Activated B cell treated with CpG ODN at 0.5 μM for 24 hours (primary cell): ENCODE measurements around the gene PITRM1. TPM values are rescaled to one million over a fixed set of nuclear protein-coding genes. Genes with fewer than 3 reads are reported as not detected.

Experiments
- ATAC-seq: fragments of 200-7000 bp; cut with Tn5 transposase; one replicate; pipeline ENCODE4 v1.10.0; 2021; ENCODE audit warnings: low read depth, mild to moderate bottlenecking, moderate library complexity
- CTCF ChIA-PET: fragments of 350-600 bp; sonication (Branson Sonifier 250); formaldehyde crosslinking; loops from one replicate; lab custom pipeline; 2021; ENCODE audit warnings: antibody characterized with exemption; lab: Charles Lee
- POLR2A ChIA-PET: fragments of 350-600 bp; sonication (Branson Sonifier 250); formaldehyde crosslinking; loops from one replicate; lab custom pipeline; 2021; ENCODE audit warnings: antibody characterized with exemption; lab: Charles Lee
- DNase-seq: peaks from one replicate; pipeline ENCODE4 v3.0.0; 2022
- H3K27ac Mint-ChIP-seq: one replicate; pipeline ENCODE4 v1.8.0; 2020; ENCODE audit warnings: mixed read lengths
- H3K27me3 Mint-ChIP-seq: one replicate; pipeline ENCODE4 v1.8.0; 2021; ENCODE audit warnings: mixed read lengths
- H3K36me3 Mint-ChIP-seq: one replicate; pipeline ENCODE4 v1.8.0; 2021; ENCODE audit warnings: low read depth, mixed read lengths
- H3K4me1 Mint-ChIP-seq: one replicate; pipeline ENCODE4 v1.8.0; 2021; ENCODE audit warnings: mixed read lengths
- H3K4me3 Mint-ChIP-seq: one replicate; pipeline ENCODE4 v1.8.0; 2020; ENCODE audit warnings: mild to moderate bottlenecking, mixed read lengths
- H3K9me3 Mint-ChIP-seq: one replicate; pipeline ENCODE4 v1.8.0; 2020; ENCODE audit warnings: mixed read lengths
- intact Hi-C: fragments of 100-400 bp; cut with micrococcal nuclease; formaldehyde crosslinking; loops from one replicate; pipeline ENCODE4 v1.15.1; 2024
- total RNA-seq: library from RNA; stranded (reverse); gene quantifications from 2 replicates; pipeline ENCODE4 v1.2.3, GENCODE V29; 2022
- TF ChIP-seq, protein P1 (sequence below): fragments of 200-600 bp; IDR thresholded peaks from one replicate; pipeline ENCODE4 v1.8.0; 2022; ENCODE audit warnings: antibody characterized with exemption, mild to moderate bottlenecking

Gene PITRM1
- total RNA-seq, 1 donor from 2014 or later, result 60.7 TPM

DNA sequence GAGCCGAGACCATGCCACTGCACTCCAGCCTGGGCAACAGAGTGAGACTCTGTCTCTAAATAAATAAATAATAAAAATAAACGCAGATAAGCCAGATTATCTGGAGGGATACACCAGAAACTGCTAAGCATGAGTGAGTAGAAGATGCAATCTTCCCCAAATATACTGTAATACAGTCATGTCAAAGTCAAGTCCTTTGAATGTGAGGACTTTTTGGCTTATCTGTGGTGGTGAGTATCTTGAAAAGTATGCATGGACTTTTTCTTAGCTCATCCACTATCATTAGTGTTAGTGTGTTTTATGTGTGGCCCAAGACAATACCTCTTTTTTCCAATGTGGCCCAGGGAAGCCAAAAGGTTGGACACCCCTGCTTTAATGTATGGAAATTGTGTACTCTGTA lies 44.7 kb upstream of the PITRM1 start:
- no peaks in the 10 kb centered on the region for H3K4me1 Mint-ChIP-seq
- CTCF ChIA-PET, result no interaction called here

DNA sequence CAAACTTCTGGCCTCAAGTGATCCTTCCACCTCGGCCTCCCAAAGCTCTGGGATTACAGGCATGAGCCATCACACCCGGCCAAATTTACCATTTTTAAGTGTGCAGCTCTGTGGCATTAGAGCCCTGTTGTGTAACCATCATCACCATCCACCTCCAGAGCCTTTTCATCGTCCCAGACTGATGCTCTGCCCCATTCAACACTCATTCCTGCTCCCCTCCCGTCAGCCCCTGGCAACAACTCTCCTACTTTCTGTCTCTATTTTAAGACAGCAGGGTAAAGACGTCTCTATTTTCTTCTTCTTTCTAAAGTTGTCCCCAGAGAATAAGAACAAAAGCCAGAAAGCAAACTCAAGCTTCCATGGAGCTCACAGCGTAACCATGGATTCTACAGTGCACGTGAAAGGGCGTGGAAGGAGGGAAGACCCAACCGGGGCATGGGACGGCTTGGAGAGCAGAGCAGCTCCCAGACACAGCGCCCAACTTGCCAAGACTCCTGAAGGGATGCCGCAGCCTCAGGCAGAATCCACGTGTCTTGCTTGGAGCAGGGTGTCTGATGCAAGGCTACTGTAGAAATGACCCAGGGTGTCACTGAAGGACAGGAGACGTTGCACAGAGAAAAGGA lies 42.7 kb upstream of the PITRM1 start:
- H3K36me3 Mint-ChIP-seq, result no peaks in the 10 kb centered on the region

More for the DNA sequence above, 44.7 kb upstream of the PITRM1 start:
- no peak overlapping the region for H3K27ac Mint-ChIP-seq
- no peaks in the 10 kb centered on the region for H3K9me3 Mint-ChIP-seq
- ATAC-seq, result no peak
- TF ChIP-seq, protein P1, sequence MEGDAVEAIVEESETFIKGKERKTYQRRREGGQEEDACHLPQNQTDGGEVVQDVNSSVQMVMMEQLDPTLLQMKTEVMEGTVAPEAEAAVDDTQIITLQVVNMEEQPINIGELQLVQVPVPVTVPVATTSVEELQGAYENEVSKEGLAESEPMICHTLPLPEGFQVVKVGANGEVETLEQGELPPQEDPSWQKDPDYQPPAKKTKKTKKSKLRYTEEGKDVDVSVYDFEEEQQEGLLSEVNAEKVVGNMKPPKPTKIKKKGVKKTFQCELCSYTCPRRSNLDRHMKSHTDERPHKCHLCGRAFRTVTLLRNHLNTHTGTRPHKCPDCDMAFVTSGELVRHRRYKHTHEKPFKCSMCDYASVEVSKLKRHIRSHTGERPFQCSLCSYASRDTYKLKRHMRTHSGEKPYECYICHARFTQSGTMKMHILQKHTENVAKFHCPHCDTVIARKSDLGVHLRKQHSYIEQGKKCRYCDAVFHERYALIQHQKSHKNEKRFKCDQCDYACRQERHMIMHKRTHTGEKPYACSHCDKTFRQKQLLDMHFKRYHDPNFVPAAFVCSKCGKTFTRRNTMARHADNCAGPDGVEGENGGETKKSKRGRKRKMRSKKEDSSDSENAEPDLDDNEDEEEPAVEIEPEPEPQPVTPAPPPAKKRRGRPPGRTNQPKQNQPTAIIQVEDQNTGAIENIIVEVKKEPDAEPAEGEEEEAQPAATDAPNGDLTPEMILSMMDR, result no peak
- DNase-seq, result no peak
- H3K27me3 Mint-ChIP-seq, result no peaks in the 10 kb centered on the region
- POLR2A ChIA-PET, result no interaction called here
- intact Hi-C loops, result no loop called here
- H3K36me3 Mint-ChIP-seq, result no peaks in the 10 kb centered on the region
- H3K4me3 Mint-ChIP-seq, result no peak overlapping the region

DNA sequence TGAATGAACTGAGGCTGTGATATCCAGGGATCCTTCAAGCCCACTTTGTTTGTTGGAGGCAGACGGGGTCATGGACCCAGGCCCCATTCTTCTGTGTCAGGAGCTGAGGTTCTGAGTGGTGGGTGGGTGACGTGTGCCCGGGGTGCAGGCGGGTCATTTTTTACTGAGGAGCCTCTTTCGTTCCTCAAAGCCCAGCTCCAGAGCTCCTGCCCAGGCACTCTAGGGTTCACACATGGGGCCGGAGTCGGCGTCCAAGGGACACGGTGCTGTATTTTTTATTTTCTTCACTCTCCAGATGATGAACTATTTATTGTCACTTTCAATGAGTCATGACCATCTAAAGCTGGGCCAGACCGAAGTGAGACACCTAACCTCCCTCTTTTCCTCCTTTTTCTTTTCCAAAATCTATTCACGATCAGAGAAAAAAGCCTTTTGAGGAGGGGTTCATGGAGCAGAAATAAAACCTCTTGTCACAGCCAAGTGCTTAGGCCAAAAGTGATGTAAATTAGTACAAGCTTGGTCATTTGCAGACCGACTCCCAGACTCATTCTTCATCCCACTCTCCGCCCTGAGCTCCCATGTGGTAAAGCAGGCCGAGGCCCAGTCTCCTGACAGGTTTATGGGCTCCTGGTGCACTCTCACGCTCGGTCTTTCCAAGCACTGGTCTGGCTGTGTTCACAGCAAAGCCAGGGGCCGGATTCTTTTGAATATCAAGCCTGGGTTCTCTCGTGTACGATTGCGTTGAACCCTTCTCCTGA lies 41.4 kb upstream of the PITRM1 start:
- H3K27me3 Mint-ChIP-seq, result no peaks in the 10 kb centered on the region
- DNase-seq, result no peak
- no peak overlapping the region for H3K27ac Mint-ChIP-seq
- POLR2A ChIA-PET, result no interaction called here
- H3K4me1 Mint-ChIP-seq, result peaks cover 11% of the 10 kb centered on the region
- no peaks in the 10 kb centered on the region for H3K36me3 Mint-ChIP-seq
- TF ChIP-seq, protein P1, result no peak
- no peak for ATAC-seq
- intact Hi-C loops, result no loop called here
- H3K4me3 Mint-ChIP-seq, result no peak overlapping the region
- no peaks in the 10 kb centered on the region for H3K9me3 Mint-ChIP-seq
- CTCF ChIA-PET, result no interaction called here

More for the DNA sequence above, 42.7 kb upstream of the PITRM1 start:
- peaks cover under 1% of the 10 kb centered on the region for H3K4me1 Mint-ChIP-seq
- TF ChIP-seq, protein P1, result no peak
- no peak overlapping the region for H3K27ac Mint-ChIP-seq
- no peaks in the 10 kb centered on the region for H3K9me3 Mint-ChIP-seq
- ChIA-PET CTCF (no interaction called here), POLR2A (no interaction called here)
- DNase-seq, result no peak
- H3K27me3 Mint-ChIP-seq, result no peaks in the 10 kb centered on the region
- H3K4me3 Mint-ChIP-seq, result no peak overlapping the region
- intact Hi-C loops, result no loop called here
- ATAC-seq, result no peak

DNA sequence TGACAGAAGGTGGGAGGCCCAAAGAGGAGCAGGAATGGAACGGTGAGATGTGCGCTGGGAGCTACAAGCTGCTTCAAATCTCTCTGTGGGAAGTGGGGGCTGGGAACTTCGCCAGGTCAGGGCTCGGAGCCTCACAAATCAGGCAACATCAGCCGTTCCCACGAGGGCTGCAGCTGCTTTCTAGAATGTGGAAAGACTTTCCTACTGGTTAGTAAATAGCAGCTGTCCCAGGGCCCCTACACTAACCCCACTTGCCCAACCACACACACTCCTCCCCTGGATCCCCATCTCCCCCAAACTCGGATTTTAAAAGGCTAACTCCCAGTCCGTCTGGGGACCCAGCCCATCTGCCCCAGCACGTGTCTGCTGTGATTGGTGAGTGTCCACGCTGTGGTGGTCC lies 40.6 kb upstream of the PITRM1 start:
- intact Hi-C loops, result no loop called here
- CTCF ChIA-PET, result no interaction called here
- no peak overlapping the region for H3K27ac Mint-ChIP-seq
- H3K27me3 Mint-ChIP-seq, result no peaks in the 10 kb centered on the region
- DNase-seq (no peak), ATAC-seq (no peak)
- POLR2A ChIA-PET, result no interaction called here
- no peaks in the 10 kb centered on the region for H3K9me3 Mint-ChIP-seq
- H3K36me3 Mint-ChIP-seq, result no peaks in the 10 kb centered on the region
- TF ChIP-seq, protein P1, result no peak
- no peak overlapping the region for H3K4me3 Mint-ChIP-seq
- peaks cover 18% of the 10 kb centered on the region for H3K4me1 Mint-ChIP-seq

DNA sequence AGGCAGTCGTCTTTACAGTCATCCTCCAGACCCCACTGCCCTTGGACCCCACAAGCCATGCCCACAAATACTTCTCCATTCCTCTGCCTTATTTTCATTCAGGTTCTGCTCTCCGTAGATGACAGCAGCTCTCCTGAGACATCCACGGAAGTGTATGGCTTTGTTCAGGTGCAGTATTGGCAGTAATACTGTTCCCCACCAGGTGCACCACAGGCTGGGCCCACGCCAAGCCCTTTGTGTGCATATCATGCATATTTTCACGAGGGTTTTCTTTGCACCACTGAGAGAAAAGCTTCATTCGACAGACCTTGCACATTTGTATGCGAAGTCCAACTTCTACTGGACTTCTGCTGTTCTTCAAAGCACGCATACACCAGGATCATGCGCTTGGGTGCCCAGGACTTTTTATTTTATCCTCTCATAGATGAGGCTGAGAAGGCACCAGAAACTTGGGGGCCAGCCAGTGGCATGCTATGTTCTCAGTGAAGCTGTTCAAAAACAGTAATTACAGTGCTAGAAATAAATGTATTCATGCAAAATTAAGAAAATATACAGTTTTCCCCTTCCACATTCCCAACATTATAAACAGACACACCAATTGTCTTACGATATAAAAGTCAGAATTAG lies 37.8 kb upstream of the PITRM1 start:
- Mint-ChIP-seq H3K9me3 (no peaks in the 10 kb centered on the region), H3K36me3 (no peaks in the 10 kb centered on the region), H3K27me3 (peaks cover 2% of the 10 kb centered on the region), H3K4me1 (peaks cover 19% of the 10 kb centered on the region), H3K4me3 (no peak overlapping the region), H3K27ac (no peak overlapping the region)
- ATAC-seq, result no peak
- POLR2A ChIA-PET, result no interaction called here
- intact Hi-C loops, result no loop called here
- DNase-seq, result no peak
- CTCF ChIA-PET, result interaction anchor here (1.0 to 1.4 kb wide), 2 partner anchors 12 to 17 kb away, joined by 3 read pairs; no protein-coding TSS in a partner anchor
- TF ChIP-seq, protein P1, result no peak
